ENCODE measurements around the gene PCLO. TPM values are rescaled to one million over a fixed set of nuclear protein-coding genes. Genes with fewer than 3 reads are reported as not detected.

Gene PCLO
- total RNA-seq, 1 experiment from 2014 or later, result 3.1 TPM

DNA sequence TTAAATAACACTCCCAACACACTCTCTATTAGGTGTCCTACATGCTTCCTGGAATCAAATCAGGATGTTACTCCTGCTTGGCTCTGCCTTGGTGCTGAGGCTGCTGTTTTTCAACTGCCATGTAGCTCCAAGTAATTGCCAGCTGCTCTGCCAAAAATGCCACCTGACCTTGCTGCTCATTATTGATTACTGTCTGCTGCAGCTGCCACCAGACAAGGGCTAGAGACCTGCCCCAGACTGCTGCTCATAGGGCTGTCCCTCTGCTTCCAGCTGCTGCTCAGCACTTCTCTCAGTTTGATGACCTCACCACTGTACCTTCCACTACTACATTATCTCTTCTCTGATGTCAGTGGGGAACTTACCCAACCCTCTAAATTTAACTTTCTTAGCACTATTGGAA is 102.5 kb downstream of the PCLO start:
- Histone ChIP-seq H3K4ac (ENCODE audit: low read depth, low read length) (no peak overlapping the region), H3K23me2 (ENCODE audit: insufficient read length, low read depth, low read length, poor library complexity, severe bottlenecking) (no peaks in the 10 kb centered on the region), H3K9me3 (ENCODE audit: control insufficient read depth, low read depth, low read length) (no peaks in the 10 kb centered on the region), H2BK5ac (ENCODE audit: insufficient read length, low read length) (no peak overlapping the region), H3K18ac (ENCODE audit: insufficient read length, low read depth, low read length) (no peak overlapping the region), H3K56ac (ENCODE audit: insufficient read length, low read depth, low read length) (no peak overlapping the region), H2BK20ac (ENCODE audit: low read depth, low read length, poor library complexity, severe bottlenecking) (no peak overlapping the region), H2BK12ac (ENCODE audit: insufficient read length, low read depth, low read length) (no peak overlapping the region), H3K79me2 (ENCODE audit: insufficient read depth, low read length) (no peaks in the 10 kb centered on the region), H3K27me3 (ENCODE audit: insufficient read depth, low read length) (no peaks in the 10 kb centered on the region), H3K4me1 (ENCODE audit: insufficient read depth, low read length) (no peaks in the 10 kb centered on the region), H3K79me1 (ENCODE audit: insufficient read depth, low read depth, low read length, poor library complexity, severe bottlenecking) (no peaks in the 10 kb centered on the region), H2AK5ac (ENCODE audit: insufficient read length, low read length) (no peak overlapping the region), H3T11ph (ENCODE audit: low read length) (no peak overlapping the region), H2BK120ac (ENCODE audit: low read depth, low read length, poor library complexity, severe bottlenecking) (no peak overlapping the region), H3K27ac (ENCODE audit: insufficient read length, low read depth, low read length) (no peak overlapping the region), H2AFZ (ENCODE audit: low read length) (no peak overlapping the region), H3K14ac (ENCODE audit: insufficient read depth, low read length) (no peak overlapping the region), H4K20me1 (ENCODE audit: control insufficient read depth, insufficient read depth, insufficient read length) (no peaks in the 10 kb centered on the region), H3K4me2 (ENCODE audit: insufficient read depth, insufficient read length, low read length) (no peak overlapping the region), H2BK15ac (ENCODE audit: low read depth, low read length) (no peak overlapping the region), H3K9ac (ENCODE audit: extremely low read depth, insufficient read length, low read length) (no peak overlapping the region), H4K8ac (replicated peaks; ENCODE audit: insufficient read length, low read depth, low read length) (no peak overlapping the region), H4K5ac (ENCODE audit: insufficient read length, low read depth, low read length) (no peak overlapping the region), H3K23ac (ENCODE audit: insufficient read length, low read depth, low read length) (no peak overlapping the region), H4K91ac (ENCODE audit: insufficient read length, low read depth, low read length) (no peak overlapping the region)
- TF ChIP-seq, protein P1, sequence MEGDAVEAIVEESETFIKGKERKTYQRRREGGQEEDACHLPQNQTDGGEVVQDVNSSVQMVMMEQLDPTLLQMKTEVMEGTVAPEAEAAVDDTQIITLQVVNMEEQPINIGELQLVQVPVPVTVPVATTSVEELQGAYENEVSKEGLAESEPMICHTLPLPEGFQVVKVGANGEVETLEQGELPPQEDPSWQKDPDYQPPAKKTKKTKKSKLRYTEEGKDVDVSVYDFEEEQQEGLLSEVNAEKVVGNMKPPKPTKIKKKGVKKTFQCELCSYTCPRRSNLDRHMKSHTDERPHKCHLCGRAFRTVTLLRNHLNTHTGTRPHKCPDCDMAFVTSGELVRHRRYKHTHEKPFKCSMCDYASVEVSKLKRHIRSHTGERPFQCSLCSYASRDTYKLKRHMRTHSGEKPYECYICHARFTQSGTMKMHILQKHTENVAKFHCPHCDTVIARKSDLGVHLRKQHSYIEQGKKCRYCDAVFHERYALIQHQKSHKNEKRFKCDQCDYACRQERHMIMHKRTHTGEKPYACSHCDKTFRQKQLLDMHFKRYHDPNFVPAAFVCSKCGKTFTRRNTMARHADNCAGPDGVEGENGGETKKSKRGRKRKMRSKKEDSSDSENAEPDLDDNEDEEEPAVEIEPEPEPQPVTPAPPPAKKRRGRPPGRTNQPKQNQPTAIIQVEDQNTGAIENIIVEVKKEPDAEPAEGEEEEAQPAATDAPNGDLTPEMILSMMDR (conservative IDR thresholded peaks at IDR 0.05), result no peak
- Mint-ChIP-seq H3K36me3 (ENCODE audit: insufficient read depth in 1 of 3, low read depth in 3 of 3) (no peaks in the 10 kb centered on the region), H3K4me3 (no peak overlapping the region), H3K27me3 (ENCODE audit: low read depth) (no peaks in the 10 kb centered on the region), H3K4me1 (peaks cover 0 to 3% of the 10 kb centered on the region in 2 experiments; a peak in 1 of 4 replicates), H3K9me3 (no peaks in the 10 kb centered on the region), H3K27ac (peak overlapping the region in 1 of 3 experiments; percentile 3; a peak in 1 of 7 replicates)
- no peak for DNase-seq
